ENCODE results near the gene RAG2. TPM values are rescaled to one million over a fixed set of nuclear protein-coding genes. Genes with fewer than 3 reads are reported as not detected.

RAG2 gene
- total RNA-seq (2021) = not detected in 2 replicates
- long read RNA-seq = 0 reads

- Histone ChIP-seq H3K23ac (ENCODE audit: insufficient read length, low read depth, low read length) (no peak within 1 kb of the TSS), H3K9ac (ENCODE audit: extremely low read depth, insufficient read length, low read length) (no peak within 1 kb of the TSS)
- H3K9me3 Mint-ChIP-seq = no peaks in the 10 kb centered on the region
Observed at GRCh38 chr11:36598051-36598450, at the start of gene RAG2. TSS of gene RAG2 (minus strand) at chr11:36598236. CDS start at chr11:36594168, 4,068 bp downstream.

More at GRCh38 chr11:36598051-36598450, at the start of gene RAG2:
- Mint-ChIP-seq H3K36me3 (ENCODE audit: insufficient read depth in 1 of 3, low read depth in 3 of 3) (no peaks in the 10 kb centered on the region), H3K4me1 (peaks cover 5 to 6% of the 10 kb centered on the region in 2 experiments), H3K27ac (no peak within 1 kb of the TSS), H3K27me3 (ENCODE audit: low read depth) (peaks cover 4% of the 10 kb centered on the region), H3K4me3 (no peak within 1 kb of the TSS)
- TF ChIP-seq, protein P1, sequence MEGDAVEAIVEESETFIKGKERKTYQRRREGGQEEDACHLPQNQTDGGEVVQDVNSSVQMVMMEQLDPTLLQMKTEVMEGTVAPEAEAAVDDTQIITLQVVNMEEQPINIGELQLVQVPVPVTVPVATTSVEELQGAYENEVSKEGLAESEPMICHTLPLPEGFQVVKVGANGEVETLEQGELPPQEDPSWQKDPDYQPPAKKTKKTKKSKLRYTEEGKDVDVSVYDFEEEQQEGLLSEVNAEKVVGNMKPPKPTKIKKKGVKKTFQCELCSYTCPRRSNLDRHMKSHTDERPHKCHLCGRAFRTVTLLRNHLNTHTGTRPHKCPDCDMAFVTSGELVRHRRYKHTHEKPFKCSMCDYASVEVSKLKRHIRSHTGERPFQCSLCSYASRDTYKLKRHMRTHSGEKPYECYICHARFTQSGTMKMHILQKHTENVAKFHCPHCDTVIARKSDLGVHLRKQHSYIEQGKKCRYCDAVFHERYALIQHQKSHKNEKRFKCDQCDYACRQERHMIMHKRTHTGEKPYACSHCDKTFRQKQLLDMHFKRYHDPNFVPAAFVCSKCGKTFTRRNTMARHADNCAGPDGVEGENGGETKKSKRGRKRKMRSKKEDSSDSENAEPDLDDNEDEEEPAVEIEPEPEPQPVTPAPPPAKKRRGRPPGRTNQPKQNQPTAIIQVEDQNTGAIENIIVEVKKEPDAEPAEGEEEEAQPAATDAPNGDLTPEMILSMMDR (conservative IDR thresholded peaks at IDR 0.05) = no peak
- no peak within 1 kb of the TSS for H3K56ac ChIP-seq (ENCODE audit: insufficient read length, low read depth, low read length)
- no peak within 1 kb of the TSS for H2BK20ac ChIP-seq (ENCODE audit: low read depth, low read length, poor library complexity, severe bottlenecking)
- no peaks in the 10 kb centered on the region for H3K9me3 ChIP-seq (ENCODE audit: control insufficient read depth, low read depth, low read length)
- WGBS (ENCODE audit: extremely low coverage, insufficient read length, low lambda C conversion rate) = no CpG with 5 or more reads among the region's 2 CpGs
- no peak within 1 kb of the TSS for H3K27ac ChIP-seq (ENCODE audit: insufficient read length, low read depth, low read length)
- no peak within 1 kb of the TSS for H4K8ac ChIP-seq (replicated peaks; ENCODE audit: insufficient read length, low read depth, low read length)
- H2BK120ac ChIP-seq (ENCODE audit: low read depth, low read length, poor library complexity, severe bottlenecking) = no peak within 1 kb of the TSS
- H3T11ph ChIP-seq (ENCODE audit: low read length) = no peak within 1 kb of the TSS
- DNase-seq = no peak
- no peak within 1 kb of the TSS for H4K91ac ChIP-seq (ENCODE audit: insufficient read length, low read depth, low read length)
- H3K27me3 ChIP-seq (ENCODE audit: insufficient read depth, low read length) = no peaks in the 10 kb centered on the region
- no peak within 1 kb of the TSS for H3K18ac ChIP-seq (ENCODE audit: insufficient read length, low read depth, low read length)
- H4K5ac ChIP-seq (ENCODE audit: insufficient read length, low read depth, low read length) = no peak within 1 kb of the TSS
- H3K4ac ChIP-seq (ENCODE audit: low read depth, low read length) = no peak within 1 kb of the TSS
- no peak within 1 kb of the TSS for H3K4me2 ChIP-seq (ENCODE audit: insufficient read depth, insufficient read length, low read length)
- no peak within 1 kb of the TSS for H2BK12ac ChIP-seq (ENCODE audit: insufficient read length, low read depth, low read length)
- H3K79me1 ChIP-seq (ENCODE audit: insufficient read depth, low read depth, low read length, poor library complexity, severe bottlenecking) = no peaks in the 10 kb centered on the region
- H2BK15ac ChIP-seq (ENCODE audit: low read depth, low read length) = no peak within 1 kb of the TSS
- no peak within 1 kb of the TSS for H2AK5ac ChIP-seq (ENCODE audit: insufficient read length, low read length)
- no peaks in the 10 kb centered on the region for H4K20me1 ChIP-seq (ENCODE audit: control insufficient read depth, insufficient read depth, insufficient read length)
- H3K4me1 ChIP-seq (ENCODE audit: insufficient read depth, low read length) = no peaks in the 10 kb centered on the region
- no peaks in the 10 kb centered on the region for H3K79me2 ChIP-seq (ENCODE audit: insufficient read depth, low read length)
- H2BK5ac ChIP-seq (ENCODE audit: insufficient read length, low read length) = no peak within 1 kb of the TSS
- no peaks in the 10 kb centered on the region for H3K23me2 ChIP-seq (ENCODE audit: insufficient read length, low read depth, low read length, poor library complexity, severe bottlenecking)
- no peak within 1 kb of the TSS for H3K14ac ChIP-seq (ENCODE audit: insufficient read depth, low read length)
- H2AFZ ChIP-seq (ENCODE audit: low read length) = no peak within 1 kb of the TSS

Data from H9 (cell line).